Type B pancreatic cell (in vitro differentiated cells): ENCODE results near the gene TMEM60. TPM values are rescaled to one million over a fixed set of nuclear protein-coding genes. Genes with fewer than 3 reads are reported as not detected.

ENCODE experiments used
- DNase-seq: peaks from one replicate; pipeline ENCODE4 v3.0.0; 2021; ENCODE audit warnings: mixed read lengths; ENCODE audit not compliant: unreplicated experiment; ENCODE audit errors: extremely low spot score
- H3K27ac Mint-ChIP-seq: 2 replicates; pipeline ENCODE4 v1.8.0; 2021; ENCODE audit warnings: mild to moderate bottlenecking, mixed read lengths
- H3K27me3 Mint-ChIP-seq: 2 replicates; pipeline ENCODE4 v1.8.0; 2021; ENCODE audit warnings: mixed read lengths
- H3K36me3 Mint-ChIP-seq: 2 replicates; pipeline ENCODE4 v1.8.0; 2021; ENCODE audit warnings: mixed read lengths
- H3K4me1 Mint-ChIP-seq: one replicate; pipeline ENCODE4 v1.8.0; 2021; ENCODE audit warnings: mixed read lengths; ENCODE audit not compliant: unreplicated experiment
- H3K4me3 Mint-ChIP-seq: 2 replicates; pipeline ENCODE4 v1.8.0; 2021; ENCODE audit warnings: mild to moderate bottlenecking, mixed read lengths
- H3K9me3 Mint-ChIP-seq: 2 replicates; pipeline ENCODE4 v1.8.0; 2021; ENCODE audit warnings: mixed read lengths
- CTCF ChIP-seq: fragments of 200-600 bp; sonication (generic); conservative IDR thresholded peaks from 2 replicates; pipeline ENCODE4 v1.5.0; 2021; ENCODE audit warnings: antibody characterized with exemption, mild to moderate bottlenecking
- total RNA-seq: library from RNA; stranded (reverse); gene quantifications from 2 replicates; pipeline ENCODE4 v1.2.1, GENCODE V29; 2021; ENCODE audit warnings: low replicate concordance

TMEM60 gene
- total RNA-seq, 1 donor from 2014 or later: 16.1 TPM

DNA sequence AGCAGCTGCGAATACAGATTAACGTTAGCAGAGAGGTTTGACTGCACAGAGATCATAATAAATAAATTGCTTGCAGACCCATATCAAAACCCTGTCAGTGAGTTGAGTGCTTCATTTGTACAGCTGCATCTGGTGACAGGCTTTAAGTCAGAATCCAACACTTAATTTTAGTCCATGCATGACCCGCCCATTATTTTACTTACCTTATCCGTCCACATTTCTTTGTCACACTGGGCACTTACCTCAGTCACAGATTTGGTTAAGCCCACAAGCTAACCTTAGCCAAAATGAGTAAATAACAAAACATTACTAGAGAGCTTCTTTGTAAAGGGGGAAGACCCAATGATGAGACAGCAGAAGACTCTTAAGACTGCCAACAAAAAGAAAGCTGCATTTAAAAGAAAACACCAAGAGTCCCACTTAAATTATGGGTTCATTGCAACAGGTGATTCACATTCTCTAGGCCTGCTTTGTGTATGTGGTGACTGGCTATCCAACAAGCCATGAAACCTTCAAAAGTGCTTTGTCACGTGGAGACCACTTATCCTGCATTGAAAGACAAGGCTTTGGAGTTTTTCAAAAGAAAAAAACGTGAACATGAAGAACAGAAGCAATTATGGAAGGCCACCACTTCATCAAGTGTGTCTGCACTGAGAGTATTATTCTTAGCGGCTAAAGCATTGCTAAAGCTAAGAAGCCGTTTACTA lies 32.6 kb upstream of the TMEM60 start:
- Mint-ChIP-seq H3K9me3 (no peaks in the 10 kb centered on the region), H3K27ac (no peak overlapping the region), H3K4me3 (no peak overlapping the region), H3K4me1 (peaks cover 22% of the 10 kb centered on the region), H3K36me3 (peaks cover under 1% of the 10 kb centered on the region), H3K27me3 (no peaks in the 10 kb centered on the region)
- no peak for DNase-seq
- no peak for TF ChIP-seq CTCF

- peaks cover 17% of the 10 kb centered on the region for H3K4me1 Mint-ChIP-seq
- no peak for DNase-seq
- no peak overlapping the region for H3K27ac Mint-ChIP-seq
- H3K27me3 Mint-ChIP-seq: no peaks in the 10 kb centered on the region
- H3K36me3 Mint-ChIP-seq: peaks cover 14% of the 10 kb centered on the region
- H3K4me3 Mint-ChIP-seq: no peak overlapping the region
- TF ChIP-seq CTCF: no peak
- H3K9me3 Mint-ChIP-seq: peaks cover 13% of the 10 kb centered on the region
Measured at GRCh38 chr7:77827999-77828398, 29.8 kb upstream of the TMEM60 start.

DNA sequence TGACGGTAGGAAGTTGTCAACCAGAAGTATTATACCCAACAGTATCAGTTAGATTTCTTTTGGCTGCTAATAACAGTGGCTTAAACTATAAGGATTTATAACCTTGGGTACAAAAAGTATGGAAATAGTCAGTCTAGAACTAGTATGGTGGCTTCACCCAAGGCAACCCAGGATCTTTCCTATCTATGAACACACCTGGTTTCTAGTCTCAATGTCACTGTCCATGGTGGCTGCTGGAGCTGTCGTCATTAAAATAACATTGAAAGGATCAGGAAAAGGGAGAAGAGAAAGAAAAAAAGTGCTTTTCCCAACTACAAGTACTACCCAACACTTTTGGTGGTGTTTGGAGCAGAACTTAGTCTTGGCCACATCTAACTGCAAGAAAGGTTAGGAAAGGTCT lies 28.1 kb upstream of the TMEM60 start:
- peaks cover 13% of the 10 kb centered on the region for H3K9me3 Mint-ChIP-seq
- no peak overlapping the region for H3K27ac Mint-ChIP-seq
- peaks cover 12% of the 10 kb centered on the region for H3K4me1 Mint-ChIP-seq
- no peak for DNase-seq
- no peaks in the 10 kb centered on the region for H3K27me3 Mint-ChIP-seq
- H3K4me3 Mint-ChIP-seq: no peak overlapping the region
- peaks cover 21% of the 10 kb centered on the region for H3K36me3 Mint-ChIP-seq
- TF ChIP-seq CTCF: no peak

- Mint-ChIP-seq H3K4me1 (peaks cover 4% of the 10 kb centered on the region), H3K27me3 (no peaks in the 10 kb centered on the region), H3K36me3 (peaks cover 33% of the 10 kb centered on the region), H3K27ac (no peak overlapping the region), H3K4me3 (no peak overlapping the region), H3K9me3 (peaks cover 22% of the 10 kb centered on the region)
- DNase-seq: no peak
- no peak for TF ChIP-seq CTCF
Measured at GRCh38 chr7:77825131-77825530, 26.9 kb upstream of the TMEM60 start.

DNA sequence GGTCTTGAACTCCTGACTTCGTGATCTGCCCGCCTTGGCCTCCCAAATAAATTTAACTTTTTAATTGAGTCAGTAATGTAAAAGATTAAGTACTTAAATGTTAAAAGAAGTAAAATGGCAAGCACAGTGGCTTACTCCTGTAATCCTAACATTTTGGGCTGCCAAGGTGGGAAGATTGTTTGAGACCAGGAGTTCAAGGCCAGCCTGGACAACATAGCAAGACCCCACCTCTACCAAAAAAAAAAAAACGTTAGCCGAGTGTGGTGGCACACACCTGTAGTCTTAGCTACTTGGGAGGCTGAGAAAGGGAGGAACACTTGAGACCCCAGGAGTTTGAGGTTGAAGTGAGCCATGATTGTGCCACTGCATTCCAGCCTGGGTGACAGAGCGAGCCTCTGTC lies 26.4 kb upstream of the TMEM60 start:
- TF ChIP-seq CTCF: no peak
- DNase-seq: no peak
- H3K9me3 Mint-ChIP-seq: peaks cover 22% of the 10 kb centered on the region
- H3K4me3 Mint-ChIP-seq: no peak overlapping the region
- no peak overlapping the region for H3K27ac Mint-ChIP-seq
- H3K27me3 Mint-ChIP-seq: no peaks in the 10 kb centered on the region
- H3K4me1 Mint-ChIP-seq: peaks cover 4% of the 10 kb centered on the region
- H3K36me3 Mint-ChIP-seq: peaks cover 37% of the 10 kb centered on the region
